GM10266 (cell line): ENCODE data around the gene STK35.

Source experiments
- DNase-seq: peaks from one replicate; pipeline ENCODE4 v3.0.0; 2012; ENCODE audit errors: extremely low spot score
- CTCF ChIP-seq: IDR thresholded peaks from 2 replicates; pipeline ENCODE4 v1.5.1; 2012; ENCODE audit warnings: mild to moderate bottlenecking, low read depth; ENCODE audit not compliant: control insufficient read depth, insufficient read depth; ENCODE audit errors: missing control alignments

The STK35 gene

GRCh38 chr20:2127238-2127637 is 25.6 kb downstream of the STK35 start:
- no peak for DNase-seq

GRCh38 chr20:2128542-2128941 is 26.9 kb downstream of the STK35 start:
- no peak for TF ChIP-seq CTCF
- DNase-seq = no peak

More at GRCh38 chr20:2127238-2127637, 25.6 kb downstream of the STK35 start:
- TF ChIP-seq CTCF = no peak

- DNase-seq = no peak
- TF ChIP-seq CTCF = no peak
Measured at GRCh38 chr20:2130062-2130591, 28.5 kb downstream of the STK35 start.

GRCh38 chr20:2130683-2131082 is 29.1 kb downstream of the STK35 start:
- TF ChIP-seq CTCF = no peak
- DNase-seq = no peak

- no peak for TF ChIP-seq CTCF
- DNase-seq = no peak
Measured at GRCh38 chr20:2131366-2131765, 29.7 kb downstream of the STK35 start.

GRCh38 chr20:2132461-2132901 is 30.9 kb downstream of the STK35 start:
- no peak for DNase-seq
- TF ChIP-seq CTCF = no peak

GRCh38 chr20:2133318-2134183 is 31.9 kb downstream of the STK35 start:
- no peak for TF ChIP-seq CTCF
- DNase-seq = no peak
